Activated gamma-delta T cell (primary cell): Measurements from ENCODE around the gene COLEC12.

Experiments used
- DNase-seq: peaks from one replicate; lab custom pipeline; 2025; lab: John Stamatoyannopoulos, UW

The COLEC12 gene

DNA sequence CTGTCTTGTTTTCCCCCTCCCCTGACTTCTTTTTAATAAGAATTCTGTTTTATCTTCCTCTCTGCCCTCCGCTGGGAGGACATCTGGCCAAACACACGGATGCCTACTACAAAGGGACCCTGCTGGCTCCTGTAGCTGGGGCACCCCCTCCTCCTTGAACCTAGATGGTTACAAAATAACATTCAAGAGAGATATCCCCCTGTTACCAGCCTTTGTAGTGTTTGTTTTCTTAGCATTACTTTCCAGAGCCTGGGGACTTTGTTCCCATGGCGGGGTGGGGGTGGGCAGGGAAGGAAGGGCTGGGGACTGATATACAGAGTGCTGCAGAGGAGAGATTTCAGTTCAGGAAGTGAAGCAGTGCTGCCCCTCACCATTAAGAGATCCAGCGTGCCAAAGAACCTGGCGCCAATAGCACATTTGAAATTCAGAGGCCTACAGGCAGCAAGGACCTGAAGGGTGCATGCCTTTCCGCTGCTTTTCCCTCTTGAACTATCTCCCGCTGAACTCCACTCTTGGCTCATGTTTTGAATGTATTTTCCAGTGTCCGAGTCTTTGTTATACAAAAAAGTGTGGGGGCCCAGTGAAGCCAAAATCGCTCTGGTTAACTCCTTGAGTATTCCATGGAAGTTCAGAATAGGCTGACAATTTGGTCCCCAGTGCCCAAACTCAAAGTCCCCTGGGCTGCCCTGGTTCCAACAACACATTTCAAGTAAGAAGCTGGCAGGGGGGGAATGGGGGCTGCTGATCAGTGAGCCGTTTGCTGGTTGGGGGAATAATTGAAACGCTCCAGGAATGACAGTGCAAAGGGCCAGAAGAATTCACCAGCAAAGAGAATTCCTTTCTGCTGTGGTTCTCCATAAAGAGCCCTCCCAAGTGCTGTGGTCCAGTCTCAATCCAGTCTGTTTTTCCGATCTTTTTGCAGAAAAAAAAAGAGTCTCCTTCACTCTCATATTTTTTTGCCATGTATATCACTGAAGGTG is 137.9 kb downstream of the COLEC12 start:
- no peak for DNase-seq

DNA sequence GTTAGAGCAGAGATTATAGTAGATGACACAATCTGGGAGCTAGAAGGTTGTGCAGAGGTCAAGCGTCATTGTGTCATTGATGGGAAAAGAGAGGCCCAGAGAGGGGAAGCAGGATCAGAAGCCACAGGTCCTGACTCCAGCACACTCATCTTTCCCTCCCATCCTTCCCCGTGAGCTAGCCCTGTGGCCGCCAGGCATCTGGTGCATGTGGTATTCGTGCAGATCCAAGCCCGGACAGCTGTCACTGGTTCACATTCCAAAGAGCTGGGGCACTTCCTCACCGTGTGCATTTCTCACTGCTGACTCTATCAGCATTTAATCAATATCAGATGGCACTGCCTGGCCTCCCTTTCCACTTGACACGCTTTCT is 138.6 kb downstream of the COLEC12 start:
- no peak for DNase-seq

DNA sequence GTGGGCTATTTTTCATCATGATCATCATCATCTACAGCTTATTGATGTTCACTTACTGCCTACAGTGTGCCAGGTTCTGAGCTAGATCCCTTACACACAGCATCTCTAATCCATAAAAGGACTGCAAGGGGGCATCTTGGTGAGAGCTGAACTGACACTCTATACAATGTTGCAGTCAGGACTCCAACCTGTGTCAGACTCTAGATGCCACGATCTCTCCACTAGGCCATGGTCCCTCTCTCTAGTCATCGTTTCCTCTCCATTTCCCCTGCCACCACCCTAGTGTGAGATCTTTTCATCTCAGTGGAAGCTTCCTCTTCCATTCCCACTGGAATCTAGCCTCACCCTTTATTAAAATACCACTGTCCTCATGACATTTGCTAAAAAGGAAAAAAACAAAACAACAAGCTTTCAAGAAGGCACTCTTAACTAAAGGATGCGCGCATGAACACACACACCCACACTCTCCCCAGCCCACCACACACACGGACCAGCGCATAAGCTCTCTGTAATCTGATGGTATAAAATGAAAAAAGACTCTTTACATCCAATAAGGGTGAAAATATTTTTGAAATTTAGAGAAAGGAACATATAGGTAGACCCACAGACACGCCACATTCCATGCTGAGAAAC is 139.3 kb downstream of the COLEC12 start:
- DNase-seq, result no peak

DNA sequence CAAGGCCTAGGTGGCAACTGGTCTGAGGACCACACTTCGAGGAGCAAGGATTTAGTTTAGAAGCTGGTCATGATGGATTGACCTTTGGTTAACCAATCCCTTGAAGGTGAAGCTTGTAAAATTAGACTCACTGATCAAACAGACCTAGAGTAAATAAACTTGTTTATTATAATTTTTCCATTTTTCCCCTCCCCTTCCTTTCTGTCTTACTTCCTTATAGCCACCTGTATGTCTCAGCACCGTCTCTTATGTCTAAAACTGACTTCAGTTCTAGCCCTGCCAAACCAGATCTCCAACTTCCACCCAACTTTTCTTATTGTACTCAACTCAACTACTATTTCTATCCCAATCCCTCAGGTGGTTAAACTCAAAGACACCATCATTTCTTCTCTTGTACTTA is 139.8 kb downstream of the COLEC12 start:
- DNase-seq, result no peak

DNA sequence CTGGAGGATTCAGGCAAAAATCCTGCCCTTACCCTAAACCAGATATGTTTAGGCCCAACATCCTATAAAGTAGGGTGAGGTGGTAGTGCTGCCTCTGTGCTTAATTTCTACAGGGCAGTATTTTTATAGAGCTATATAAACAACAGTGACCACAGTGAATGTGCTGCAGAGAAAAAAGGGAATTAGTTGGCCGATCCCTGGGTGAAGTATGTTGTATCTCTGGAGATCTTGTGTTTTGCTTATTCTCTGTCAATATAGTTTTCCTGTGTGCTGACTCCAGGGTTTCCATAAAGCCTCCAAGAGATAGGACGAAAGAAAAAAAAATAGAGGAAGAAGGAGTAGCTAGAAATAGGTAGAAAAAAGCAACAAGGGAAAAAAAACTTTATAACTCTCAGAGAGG is 143.7 kb downstream of the COLEC12 start:
- DNase-seq, result no peak

DNA sequence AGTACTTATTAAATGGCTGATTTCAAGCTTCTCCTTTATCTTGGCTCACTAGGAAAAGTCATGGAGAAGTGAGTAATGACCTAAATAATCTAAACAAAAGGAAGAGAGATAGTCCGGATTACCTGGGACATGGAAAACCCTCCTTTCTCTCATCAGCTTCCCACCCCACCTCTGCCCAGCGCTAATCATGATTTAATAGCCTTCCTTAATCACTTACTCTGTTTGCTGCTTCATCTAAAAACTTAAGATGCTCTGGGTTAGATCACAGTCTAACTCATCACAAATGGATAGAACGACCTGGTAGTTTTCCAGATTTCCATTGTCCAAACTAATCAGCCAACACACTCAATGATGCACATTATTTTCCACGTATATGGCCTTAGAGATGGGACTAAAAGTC is 144.8 kb downstream of the COLEC12 start:
- DNase-seq, result no peak

DNA sequence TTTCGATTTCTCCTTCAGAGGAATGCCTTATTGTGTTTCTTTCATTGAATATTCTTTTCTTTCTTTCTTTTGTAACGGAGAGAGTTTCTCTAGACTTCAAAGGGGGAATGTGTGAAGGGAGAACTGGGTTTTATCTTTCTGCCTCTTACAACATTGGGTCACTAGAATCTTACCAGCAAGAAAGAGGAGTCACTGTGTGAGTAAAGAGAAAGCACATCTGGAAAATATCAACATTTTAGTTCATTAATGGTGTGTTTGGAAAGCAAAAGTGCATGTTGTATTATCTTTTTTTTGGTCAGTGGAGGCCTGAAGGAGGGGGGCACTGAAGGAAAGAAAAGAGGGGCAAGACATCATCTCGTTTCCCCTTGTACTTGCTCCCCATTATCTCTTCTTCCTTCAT is 146.0 kb downstream of the COLEC12 start:
- DNase-seq, result no peak

DNA sequence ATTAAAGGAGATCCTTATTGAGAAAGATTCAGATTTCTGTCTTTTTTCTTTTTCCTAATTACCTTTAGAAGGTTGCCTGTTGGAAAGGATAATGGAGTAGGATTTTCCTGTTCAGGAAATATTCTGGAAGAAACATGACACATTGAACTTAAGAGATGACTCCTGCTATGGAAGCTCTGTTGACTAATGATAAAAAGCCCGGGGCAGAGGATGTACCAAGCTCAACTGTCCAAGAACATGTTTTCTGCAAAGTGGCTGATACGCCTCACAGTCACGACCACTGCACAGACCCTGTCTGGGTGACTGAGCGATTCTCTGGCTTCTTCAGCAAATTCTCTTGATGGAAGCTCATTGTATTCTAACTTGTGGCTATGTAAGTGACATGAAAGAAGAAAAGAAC is 146.5 kb downstream of the COLEC12 start:
- DNase-seq, result no peak

DNA sequence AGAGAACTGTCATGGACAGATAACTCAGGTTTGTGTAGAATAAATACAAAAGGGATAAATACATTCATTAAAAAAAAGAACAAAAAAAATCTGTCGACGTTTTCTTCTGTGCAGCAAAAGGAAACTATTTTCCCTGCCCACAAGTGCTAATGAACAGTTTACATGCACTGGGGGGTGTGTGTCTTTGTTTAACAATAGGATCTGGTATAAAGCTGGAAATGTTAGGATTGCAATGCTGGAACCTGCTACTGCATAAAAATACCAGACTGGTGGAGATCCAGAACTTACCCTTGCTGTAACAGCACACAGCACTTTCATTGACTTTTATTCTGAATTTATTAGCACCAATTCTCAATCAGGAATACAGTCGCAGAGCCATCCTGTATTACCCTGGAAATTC is 148.1 kb downstream of the COLEC12 start:
- DNase-seq, result no peak

DNA sequence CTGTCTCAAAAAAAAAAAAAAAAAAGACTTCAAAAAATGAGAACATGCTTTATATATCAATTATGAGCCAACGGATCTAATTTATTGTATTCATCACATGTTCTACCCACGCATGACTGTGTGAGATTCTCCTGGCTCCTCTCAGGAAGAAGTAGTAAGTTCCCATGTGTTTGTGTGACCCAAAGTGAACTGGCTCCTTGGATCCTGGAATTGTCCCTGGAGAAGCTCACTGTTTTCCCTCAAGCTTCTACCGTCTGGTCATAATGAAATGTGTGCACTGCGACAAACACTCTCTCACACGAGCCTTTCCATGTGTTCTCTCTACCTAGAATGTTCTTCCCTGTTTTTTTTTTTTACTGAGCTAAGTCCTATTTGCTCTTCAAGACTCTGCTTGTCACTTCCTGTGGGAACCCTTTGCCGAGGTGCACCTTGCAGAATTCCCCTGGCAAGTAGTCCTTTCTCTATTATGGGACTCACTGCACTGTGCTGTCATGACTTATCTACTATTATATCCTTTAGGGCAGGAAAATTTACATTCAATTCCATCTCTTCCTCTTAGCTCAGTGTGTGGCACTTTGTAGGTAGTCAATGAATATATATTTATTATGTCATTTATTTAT is 149.4 kb downstream of the COLEC12 start:
- no peak for DNase-seq

DNA sequence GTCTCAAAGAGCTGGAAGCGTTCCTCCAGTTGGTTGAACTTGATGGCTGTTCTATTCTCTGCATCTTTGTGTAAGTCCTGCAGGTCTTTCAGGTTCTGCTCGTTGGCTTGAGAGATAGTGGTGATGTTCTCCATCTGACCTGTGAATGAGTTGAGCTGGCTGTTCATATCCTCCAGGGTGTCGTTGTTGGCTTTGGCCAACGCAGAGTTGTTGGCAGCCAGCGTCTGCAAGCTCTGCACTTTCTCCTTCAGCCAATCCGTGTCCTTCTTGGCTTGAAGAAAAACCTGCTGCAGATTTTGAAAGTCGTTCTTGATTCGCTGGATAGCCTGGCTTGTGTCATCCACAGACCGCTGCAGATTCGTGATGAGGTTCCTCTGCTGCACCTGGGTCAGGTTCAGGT is 153.9 kb downstream of the COLEC12 start:
- no peak for DNase-seq

DNA sequence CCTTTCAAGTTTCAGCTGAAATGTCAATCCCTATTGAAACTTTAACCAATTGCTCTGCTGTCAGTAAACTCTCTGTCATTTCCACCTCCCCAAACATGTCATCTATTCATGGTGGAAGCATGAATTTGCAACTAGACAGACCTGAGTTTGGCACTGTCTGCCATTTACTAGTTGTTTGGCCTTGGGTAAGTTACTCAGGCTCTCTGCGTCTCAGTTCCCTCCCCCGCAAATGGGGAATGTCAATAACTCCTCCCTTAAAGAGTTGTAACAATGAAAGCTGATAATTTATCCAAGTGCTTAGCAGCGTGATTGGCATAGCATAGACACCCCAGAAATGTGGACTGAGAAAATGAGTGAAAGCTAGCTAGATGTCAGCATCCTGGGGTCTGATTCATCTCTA is 159.4 kb downstream of the COLEC12 start:
- no peak for DNase-seq

DNA sequence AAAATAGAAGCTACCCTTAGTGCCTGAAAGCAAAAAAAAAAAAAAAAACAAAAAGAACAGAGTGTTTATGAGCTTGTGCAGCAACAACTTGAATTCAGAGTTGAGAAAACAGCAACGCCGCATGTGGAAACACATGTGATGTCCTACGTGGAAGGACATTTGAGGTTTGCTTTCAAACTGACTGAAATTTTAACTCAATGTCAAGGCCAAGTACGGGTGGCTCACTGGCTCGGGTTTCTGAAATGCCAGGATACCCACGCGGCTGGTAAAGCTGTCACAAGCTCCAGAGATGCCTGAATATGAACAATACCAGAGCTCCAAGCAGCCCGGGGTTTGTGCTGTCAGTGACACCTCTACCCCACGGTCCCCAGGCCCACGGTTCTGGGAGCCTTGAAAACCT is 160.5 kb downstream of the COLEC12 start:
- DNase-seq, result no peak

DNA sequence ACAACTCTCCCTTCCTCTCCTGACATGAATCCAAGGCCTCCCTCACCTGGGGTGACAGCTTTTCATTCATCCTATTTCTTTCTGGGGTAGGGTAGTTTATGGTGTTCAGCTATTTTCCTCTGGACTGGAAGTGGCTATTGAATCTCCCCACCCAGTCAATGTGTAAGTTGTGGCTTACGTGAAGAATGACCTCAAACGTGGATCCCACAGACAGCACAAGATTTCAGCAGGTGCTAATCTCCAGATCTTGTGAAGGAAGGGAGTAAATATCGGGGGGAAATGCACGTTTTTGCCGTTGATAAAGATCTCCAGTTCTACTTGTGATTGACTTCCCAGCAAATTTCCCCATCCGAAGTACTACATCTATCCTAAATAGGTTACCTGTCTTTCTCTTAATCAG is 161.3 kb downstream of the COLEC12 start:
- DNase-seq, result no peak

DNA sequence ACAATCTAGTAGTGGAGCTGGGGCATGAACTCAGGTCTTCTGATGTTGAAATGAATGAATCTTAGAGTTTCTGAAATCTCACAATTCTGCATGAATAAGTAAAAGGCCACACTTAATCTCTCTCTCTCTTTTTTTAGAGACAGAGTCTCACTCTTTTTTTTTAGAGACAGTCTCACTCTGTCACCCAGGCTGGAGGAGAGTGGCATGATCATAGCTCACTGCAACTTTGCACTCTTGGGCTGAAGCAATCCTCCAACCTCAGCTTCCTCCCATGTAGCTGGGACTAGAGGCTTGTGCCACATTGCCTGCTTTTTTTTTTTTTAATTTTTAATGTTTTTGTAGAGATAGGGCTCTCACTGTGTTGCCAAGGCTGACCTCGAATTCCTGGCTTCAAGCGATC is 163.8 kb downstream of the COLEC12 start:
- no peak for DNase-seq

DNA sequence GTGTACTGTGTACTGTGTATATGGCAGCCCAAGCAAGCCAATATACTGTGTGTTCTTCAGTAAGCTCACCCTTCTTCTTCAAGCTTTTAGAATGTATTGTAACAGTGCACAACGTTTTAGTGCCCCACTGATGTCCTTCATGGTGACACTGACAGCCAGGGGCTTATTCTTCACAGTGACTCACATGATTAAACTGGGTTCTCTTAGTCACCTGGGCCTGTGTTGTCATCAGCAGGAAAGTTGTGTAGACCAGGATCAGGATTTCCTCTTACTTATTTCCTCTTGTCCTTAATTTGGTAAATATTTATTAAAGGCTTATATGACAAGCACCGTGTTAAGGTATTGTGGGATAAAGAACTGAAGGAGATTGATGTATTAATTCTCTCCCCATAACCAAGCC is 164.8 kb downstream of the COLEC12 start:
- no peak for DNase-seq

DNA sequence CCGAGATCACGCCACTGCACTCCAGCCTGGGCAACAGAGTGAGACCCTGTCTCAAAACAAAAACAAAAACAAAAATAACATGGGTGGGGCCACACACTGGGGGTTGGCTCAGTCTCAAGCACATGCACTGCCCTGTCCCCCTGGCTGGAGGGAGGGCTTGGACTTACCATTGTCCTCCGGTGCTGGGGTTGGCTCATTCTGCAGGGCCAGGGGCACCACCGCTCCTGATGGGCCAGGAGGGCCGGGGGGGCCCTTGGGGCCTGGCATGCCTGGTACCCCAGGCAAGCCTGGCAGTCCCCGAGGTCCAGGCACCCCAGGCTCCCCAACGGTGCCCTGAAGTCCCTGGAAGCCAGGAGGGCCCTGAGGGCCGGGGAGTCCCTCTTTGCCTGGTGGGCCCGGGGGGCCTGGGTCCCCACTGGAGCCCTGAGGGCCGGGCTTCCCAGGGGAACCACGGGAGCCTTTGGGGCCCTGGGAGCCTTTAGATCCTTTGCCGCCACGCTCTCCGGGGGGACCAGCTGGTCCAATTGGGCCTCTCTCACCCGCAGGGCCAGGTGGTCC is 165.8 kb downstream of the COLEC12 start:
- DNase-seq, result no peak

DNA sequence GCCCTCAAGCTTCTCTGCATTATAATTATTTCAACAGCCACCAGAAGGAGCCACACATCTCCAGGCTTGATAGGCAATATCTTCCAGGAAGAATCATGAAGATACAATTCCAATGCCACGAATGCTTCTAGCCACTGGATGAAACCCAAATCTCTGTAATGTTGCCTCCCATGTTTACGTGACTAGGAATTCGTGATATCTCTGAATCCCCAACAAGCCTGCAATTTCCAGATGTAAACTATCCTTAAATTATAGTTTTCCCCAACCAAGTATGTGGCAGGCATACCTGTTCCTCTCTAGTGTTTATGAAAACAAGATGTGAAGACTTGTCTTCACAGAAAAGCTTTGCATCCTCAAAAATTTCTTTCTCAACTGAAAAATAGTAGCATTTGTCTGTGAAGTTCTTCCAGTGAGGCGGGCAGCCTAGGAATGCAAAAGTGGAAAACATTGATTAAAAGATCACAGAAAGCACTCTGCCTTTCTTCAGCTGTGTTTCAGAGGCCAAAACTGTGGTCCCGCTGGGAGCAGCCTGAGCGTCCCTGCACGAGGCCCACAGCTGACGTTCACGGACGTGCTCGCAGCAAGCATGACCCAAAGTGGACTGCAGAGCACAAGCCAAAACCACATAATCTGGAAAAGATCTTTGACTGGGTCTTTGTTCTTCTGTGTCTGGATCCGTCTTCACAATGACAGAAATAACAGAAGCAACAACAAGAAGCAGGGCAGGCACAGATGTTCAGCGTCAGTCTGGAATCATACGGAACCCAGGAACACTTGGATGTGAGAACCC is 167.6 kb downstream of the COLEC12 start:
- no peak for DNase-seq

DNA sequence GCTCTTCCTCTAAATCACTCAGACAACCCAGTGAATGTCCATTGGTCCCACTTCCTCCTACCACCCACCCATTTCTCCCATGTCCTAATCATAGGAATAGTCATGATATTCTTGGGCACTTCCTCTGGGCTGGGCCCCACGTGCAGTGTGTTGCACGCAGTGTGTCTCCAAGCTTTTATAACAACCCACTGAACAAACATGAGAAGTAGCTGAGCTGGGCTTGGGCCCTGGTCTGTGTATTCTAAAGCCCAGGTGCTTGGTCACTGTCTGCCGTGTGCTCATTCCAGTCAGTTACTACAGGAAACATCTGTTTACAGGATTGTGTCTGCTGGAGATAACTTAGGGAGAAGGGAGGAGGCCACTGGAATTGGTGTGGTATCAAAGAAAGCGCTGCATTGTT is 168.5 kb downstream of the COLEC12 start:
- no peak for DNase-seq

DNA sequence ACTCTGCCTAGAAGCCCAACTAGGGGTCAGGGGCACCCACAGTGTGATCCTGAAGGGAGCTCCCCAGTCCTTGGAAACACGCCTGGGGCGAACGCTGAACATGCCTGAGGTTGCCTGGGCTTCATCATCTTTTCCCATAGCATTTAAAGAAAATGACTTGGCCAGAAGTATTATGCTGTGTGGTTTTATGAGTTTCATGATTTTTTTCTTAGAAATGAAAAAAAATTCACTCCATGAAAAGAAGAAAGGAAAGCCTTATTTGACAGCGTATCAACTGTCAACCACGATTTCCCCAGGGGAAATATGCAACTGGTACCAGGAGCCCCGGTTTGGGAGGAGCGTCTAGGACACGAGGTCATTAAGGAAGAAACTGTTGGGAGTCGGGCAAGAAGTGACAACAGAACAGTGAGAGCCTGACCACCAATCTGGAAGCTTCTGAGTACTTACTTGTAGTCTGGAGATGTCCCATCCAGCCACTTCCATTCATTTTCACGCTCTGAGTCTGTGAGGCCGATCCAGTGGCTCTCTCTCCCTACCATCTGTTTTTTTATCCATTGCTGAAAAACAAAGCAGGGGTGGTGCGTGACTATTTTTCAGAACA is 169.2 kb downstream of the COLEC12 start:
- DNase-seq, result no peak

DNA sequence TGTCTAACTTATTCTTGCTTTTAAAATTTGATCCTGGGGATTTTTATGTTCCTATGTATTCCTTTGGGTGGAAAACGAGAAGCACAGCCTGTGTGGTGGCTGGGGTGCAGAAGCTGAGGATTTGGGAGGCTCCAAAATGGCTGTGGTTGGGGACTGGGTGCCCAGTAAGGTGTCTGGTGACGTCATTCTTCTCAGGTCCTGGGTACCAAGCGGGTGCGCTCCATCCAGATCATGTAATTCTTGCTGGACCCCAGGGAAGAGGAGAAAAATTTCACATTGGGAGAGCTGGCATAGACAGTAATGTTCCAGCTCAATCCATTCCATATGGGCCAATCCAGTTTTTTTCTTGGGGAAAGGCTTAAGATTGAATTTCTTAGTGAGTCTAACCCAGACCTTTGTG is 171.6 kb downstream of the COLEC12 start:
- no peak for DNase-seq

DNA sequence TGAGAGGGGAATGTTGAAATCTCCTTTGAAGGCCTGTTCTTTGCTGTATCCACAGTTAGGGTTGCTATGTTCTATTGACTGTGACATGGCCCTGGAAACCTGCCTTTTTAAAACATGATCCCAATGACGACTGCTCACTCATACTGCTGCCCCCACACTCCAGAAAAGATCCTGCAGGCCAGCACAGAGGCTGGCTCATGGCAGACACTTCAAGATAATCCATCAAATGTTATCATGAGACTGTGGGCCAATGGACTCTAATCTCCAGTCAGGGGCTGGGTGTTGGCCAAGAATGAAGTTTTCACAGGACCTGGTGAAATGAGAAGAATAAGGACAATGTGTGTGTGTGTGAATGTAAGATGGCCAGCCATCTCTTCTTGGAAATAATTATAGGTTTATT is 173.7 kb downstream of the COLEC12 start:
- DNase-seq, result no peak
